Activated gamma-delta T cell treated with Interleukin-2 at 50 U/mL for 16 hours (primary cell): ENCODE measurements around the gene RALGPS2.
"Not testable (repeated sequence)": the region's sequence is repeated elsewhere in the genome, so short reads cannot be mapped to it uniquely, and the experiment has no call there.

Experiments
- DNase-seq: peaks from one replicate; pipeline ENCODE4 v3.0.0-alpha.2; 2020

The RALGPS2 gene

GRCh38 chr1:178725466-178726086, 532 bp downstream of the RALGPS2 start:
- peak; percentile 9 for DNase-seq

- DNase-seq: peak; percentile 45
Measured at GRCh38 chr1:178726087-178726517, 1.1 kb downstream of the RALGPS2 start.

- DNase-seq: no peak
Measured at GRCh38 chr1:178726545-178726944, 1.5 kb downstream of the RALGPS2 start.

- DNase-seq: no peak
Measured at GRCh38 chr1:178727014-178727895, 2.2 kb downstream of the RALGPS2 start.

GRCh38 chr1:178733972-178734371, 8.9 kb downstream of the RALGPS2 start:
- DNase-seq: no peak

GRCh38 chr1:178738780-178739179, 13.7 kb downstream of the RALGPS2 start:
- no peak for DNase-seq

- DNase-seq: no peak
Measured at GRCh38 chr1:178739285-178740045, 14.4 kb downstream of the RALGPS2 start.

- DNase-seq: no peak
Measured at GRCh38 chr1:178740491-178740890, 15.4 kb downstream of the RALGPS2 start.

GRCh38 chr1:178740924-178741323, 15.9 kb downstream of the RALGPS2 start:
- no peak for DNase-seq

- DNase-seq: no peak
Measured at GRCh38 chr1:178743801-178744200, 18.8 kb downstream of the RALGPS2 start.

- DNase-seq: no peak
Measured at GRCh38 chr1:178745260-178745659, 20.2 kb downstream of the RALGPS2 start.

- no peak for DNase-seq
Measured at GRCh38 chr1:178746345-178746744, 21.3 kb downstream of the RALGPS2 start.

- DNase-seq: not testable (repeated sequence)
Measured at GRCh38 chr1:178747361-178747760, 22.3 kb downstream of the RALGPS2 start.

- DNase-seq: no peak
Measured at GRCh38 chr1:178749581-178750166, 24.6 kb downstream of the RALGPS2 start.

GRCh38 chr1:178751046-178751445, 26.0 kb downstream of the RALGPS2 start:
- DNase-seq: no peak

- no peak for DNase-seq
Measured at GRCh38 chr1:178752891-178753290, 27.8 kb downstream of the RALGPS2 start.

GRCh38 chr1:178754655-178755256, 29.7 kb downstream of the RALGPS2 start:
- DNase-seq: not testable (repeated sequence)

- DNase-seq: no peak
Measured at GRCh38 chr1:178768423-178768822, 43.4 kb downstream of the RALGPS2 start.

GRCh38 chr1:178772952-178773351, 47.9 kb downstream of the RALGPS2 start:
- DNase-seq: no peak

GRCh38 chr1:178774263-178774662, 49.2 kb downstream of the RALGPS2 start:
- no peak for DNase-seq

GRCh38 chr1:178776553-178776952, 51.5 kb downstream of the RALGPS2 start:
- no peak for DNase-seq

GRCh38 chr1:178781533-178782330, 56.7 kb downstream of the RALGPS2 start:
- no peak for DNase-seq
